Lung (tissue), 12 donors: ENCODE results near the gene RIN2. TPM values are rescaled to one million over a fixed set of nuclear protein-coding genes. Genes with fewer than 3 reads are reported as not detected.

Experiments
- ATAC-seq: fragments of 200-7000 bp; cut with Tn5 transposase; one replicate; pipeline ENCODE4 v1.9.1; 2020; ENCODE audit warnings: moderate number of reproducible peaks; ENCODE audit not compliant: insufficient read depth, low FRiP score
- DNase-seq, 3 donors: peaks; one replicate each; pipeline ENCODE4 v3.0.0-alpha.2; 2013 to 2017
- H3K27ac ChIP-seq, 2 donors: one replicate each; pipeline ENCODE4 v1.5.1; 2013; ENCODE audit warnings: mild to moderate bottlenecking in 2 of 2, moderate library complexity in 2 of 2, control low read depth in 1 of 2, inconsistent platforms in 1 of 2, low read depth in 1 of 2, low read length in 1 of 2
- H3K27me3 ChIP-seq, 3 donors: one replicate each; pipeline ENCODE4 v1.5.1; 2013; ENCODE audit warnings: low read length in 2 of 3; ENCODE audit not compliant: control insufficient read depth in 3 of 3, insufficient read depth in 3 of 3
- H3K36me3 ChIP-seq, 4 donors: one replicate each; pipeline ENCODE4 v1.5.1; 2013; ENCODE audit warnings: low read length in 4 of 4, mild to moderate bottlenecking in 1 of 4, moderate library complexity in 1 of 4; ENCODE audit not compliant: control insufficient read depth in 4 of 4, insufficient read depth in 4 of 4
- H3K4me1 ChIP-seq, 5 donors: one replicate each; pipeline ENCODE4 v1.5.1; 2013; ENCODE audit warnings: low read length in 5 of 5, mild to moderate bottlenecking in 2 of 5, moderate library complexity in 1 of 5; ENCODE audit not compliant: control insufficient read depth in 5 of 5, insufficient read depth in 5 of 5
- H3K4me3 ChIP-seq: one replicate; pipeline ENCODE4 v1.5.1; 2013; ENCODE audit warnings: mild to moderate bottlenecking, control low read depth, moderate library complexity
- H3K9ac ChIP-seq, 2 donors: one replicate each; pipeline ENCODE4 v1.5.1; 2013; ENCODE audit warnings: low read length in 2 of 2, control low read depth in 1 of 2; ENCODE audit not compliant: insufficient read depth in 1 of 2
- H3K9me3 ChIP-seq, 4 donors: one replicate each; pipeline ENCODE4 v1.5.1; 2013; ENCODE audit warnings: low read length in 3 of 4, mild to moderate bottlenecking in 1 of 4, moderate library complexity in 1 of 4; ENCODE audit not compliant: control insufficient read depth in 4 of 4, insufficient read depth in 3 of 4
- WGBS, 2 donors: extraction: QIAGEN DNeasy Blood & Tissue Kit; methylation state at CpG; one replicate each; pipeline ENCODE4 v1.1.7; 2013; 5-methylcytosine and 5-hydroxymethylcytosine counted together
- polyA plus RNA-seq, 2 donors: library from polyadenylated mRNA; stranded (reverse); fragments of 200-250 nt; gene quantifications; one replicate each; pipeline ENCODE4 v1.2.1, GENCODE V29; 2013
- total RNA-seq, 2 donors: library from RNA; depleted of rRNA in 1 of 2; stranded (reverse); fragments of >200 nt in 1 of 2; gene quantifications; one replicate each; pipeline ENCODE4 v1.2.1, GENCODE V29; 2014 to 2021
- TF ChIP-seq, protein P1 (sequence below): IDR thresholded peaks from 2 replicates; pipeline ENCODE4 v1.5.1; 2012; ENCODE audit warnings: mild to moderate bottlenecking; ENCODE audit errors: control extremely low read depth, extremely low read depth
- donor health status: control.
- donor health status: control.
- donor health status: Bipolar disorder and iron deficiency.
- donor health status: healthy.
- donor health status: DM: yes; HTN: yes; CAD: no.

Gene RIN2
- total and polyA plus RNA-seq, 4 donors = 13.7 to 93.3 (median 64.7) TPM

DNA sequence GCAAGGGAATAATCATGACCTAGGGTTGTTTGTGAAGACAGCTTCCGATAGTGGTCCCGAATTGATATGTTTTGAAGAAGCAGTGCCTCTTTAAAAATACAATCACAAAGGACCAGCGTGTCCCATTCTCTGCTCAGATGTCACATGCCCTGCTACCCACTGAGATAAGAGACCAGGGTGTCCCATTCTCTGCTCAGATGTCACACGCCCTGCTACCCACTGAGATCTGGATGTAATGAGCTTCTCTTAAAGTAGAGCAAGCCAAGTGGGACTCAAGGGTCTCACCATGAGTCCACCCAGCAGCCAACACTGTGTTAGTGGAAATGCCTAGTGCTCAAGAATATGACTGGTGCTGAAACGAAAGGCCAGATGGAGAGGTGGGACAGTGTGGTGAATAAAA, 22.2 kb downstream of the RIN2 start:
- H3K4me1 ChIP-seq = peaks cover 13 to 26% (median 21%) of the 10 kb centered on the region in 5 donors
- TF ChIP-seq, protein P1, sequence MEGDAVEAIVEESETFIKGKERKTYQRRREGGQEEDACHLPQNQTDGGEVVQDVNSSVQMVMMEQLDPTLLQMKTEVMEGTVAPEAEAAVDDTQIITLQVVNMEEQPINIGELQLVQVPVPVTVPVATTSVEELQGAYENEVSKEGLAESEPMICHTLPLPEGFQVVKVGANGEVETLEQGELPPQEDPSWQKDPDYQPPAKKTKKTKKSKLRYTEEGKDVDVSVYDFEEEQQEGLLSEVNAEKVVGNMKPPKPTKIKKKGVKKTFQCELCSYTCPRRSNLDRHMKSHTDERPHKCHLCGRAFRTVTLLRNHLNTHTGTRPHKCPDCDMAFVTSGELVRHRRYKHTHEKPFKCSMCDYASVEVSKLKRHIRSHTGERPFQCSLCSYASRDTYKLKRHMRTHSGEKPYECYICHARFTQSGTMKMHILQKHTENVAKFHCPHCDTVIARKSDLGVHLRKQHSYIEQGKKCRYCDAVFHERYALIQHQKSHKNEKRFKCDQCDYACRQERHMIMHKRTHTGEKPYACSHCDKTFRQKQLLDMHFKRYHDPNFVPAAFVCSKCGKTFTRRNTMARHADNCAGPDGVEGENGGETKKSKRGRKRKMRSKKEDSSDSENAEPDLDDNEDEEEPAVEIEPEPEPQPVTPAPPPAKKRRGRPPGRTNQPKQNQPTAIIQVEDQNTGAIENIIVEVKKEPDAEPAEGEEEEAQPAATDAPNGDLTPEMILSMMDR = no peak
- H3K27me3 ChIP-seq = no peaks in the 10 kb centered on the region
- no peak for ATAC-seq
- no peak overlapping the region for H3K4me3 ChIP-seq
- 88 to 91% methylated on average over 5 of the region's 5 CpGs for WGBS, 2 donors
- H3K36me3 ChIP-seq = no peaks in the 10 kb centered on the region
- peak overlapping the region in 1 of 2 donors; percentile 34 for H3K27ac ChIP-seq
- H3K9ac ChIP-seq = no peak overlapping the region
- DNase-seq = no peak
- H3K9me3 ChIP-seq = no peaks in the 10 kb centered on the region

DNA sequence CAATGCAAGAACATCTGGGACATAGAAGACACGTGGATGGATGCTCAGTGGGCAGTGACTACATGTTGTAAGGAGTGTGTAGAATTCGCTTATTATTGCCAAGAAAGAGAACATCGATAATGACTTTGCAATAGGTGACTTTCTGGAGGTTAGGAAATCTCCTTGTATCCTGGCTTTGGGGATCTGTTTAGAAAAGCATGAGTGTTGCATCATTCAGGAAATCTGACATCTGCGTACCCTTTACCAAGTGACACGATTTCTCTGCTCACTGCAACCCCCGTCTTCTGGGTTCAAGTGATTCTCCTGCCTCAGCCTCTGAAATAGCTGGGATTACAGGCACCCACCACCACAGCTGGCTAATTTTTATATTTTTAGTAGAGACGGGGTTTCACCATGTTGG, 23.2 kb downstream of the RIN2 start:
- no peak overlapping the region for H3K27ac ChIP-seq
- H3K27me3 ChIP-seq = no peaks in the 10 kb centered on the region
- peaks cover 14 to 30% (median 22%) of the 10 kb centered on the region in 5 donors for H3K4me1 ChIP-seq
- 57 to 81% methylated on average over 7 of the region's 7 CpGs for WGBS, 2 donors
- DNase-seq (no peak), ATAC-seq (no peak)
- no peaks in the 10 kb centered on the region for H3K36me3 ChIP-seq
- H3K4me3 ChIP-seq = no peak overlapping the region
- no peaks in the 10 kb centered on the region for H3K9me3 ChIP-seq
- H3K9ac ChIP-seq = no peak overlapping the region
- TF ChIP-seq, protein P1 = no peak

DNA sequence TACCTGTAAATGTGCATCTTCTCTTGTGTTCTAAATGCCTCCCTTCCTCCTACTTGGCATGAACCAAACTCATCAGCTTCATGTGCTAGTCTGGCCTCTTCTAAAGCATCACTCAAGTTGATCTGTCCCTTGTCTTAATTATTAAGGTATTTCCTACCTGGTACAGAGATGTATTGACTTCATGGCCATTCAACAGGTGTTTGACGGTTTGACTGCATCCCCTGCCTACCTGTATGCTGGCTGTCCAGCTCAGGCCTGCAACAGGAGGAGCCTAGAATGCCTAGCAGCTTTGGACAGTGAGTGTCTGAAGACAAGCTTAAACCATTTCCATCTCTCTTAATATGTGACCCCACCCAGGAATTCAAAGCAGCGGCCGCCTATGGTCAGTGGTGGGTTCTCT, 24.6 kb downstream of the RIN2 start:
- no peaks in the 10 kb centered on the region for H3K36me3 ChIP-seq
- DNase-seq (no peak), ATAC-seq (no peak)
- H3K4me3 ChIP-seq = no peak overlapping the region
- TF ChIP-seq, protein P1 = no peak
- H3K9ac ChIP-seq = no peak overlapping the region
- peak overlapping the region in 1 of 2 donors; percentile 75 for H3K27ac ChIP-seq
- H3K27me3 ChIP-seq = no peaks in the 10 kb centered on the region
- WGBS, 2 donors = 86 to 94% methylated on average over 3 of the region's 3 CpGs
- no peaks in the 10 kb centered on the region for H3K9me3 ChIP-seq
- H3K4me1 ChIP-seq = peaks cover 13 to 30% (median 18%) of the 10 kb centered on the region in 5 donors

DNA sequence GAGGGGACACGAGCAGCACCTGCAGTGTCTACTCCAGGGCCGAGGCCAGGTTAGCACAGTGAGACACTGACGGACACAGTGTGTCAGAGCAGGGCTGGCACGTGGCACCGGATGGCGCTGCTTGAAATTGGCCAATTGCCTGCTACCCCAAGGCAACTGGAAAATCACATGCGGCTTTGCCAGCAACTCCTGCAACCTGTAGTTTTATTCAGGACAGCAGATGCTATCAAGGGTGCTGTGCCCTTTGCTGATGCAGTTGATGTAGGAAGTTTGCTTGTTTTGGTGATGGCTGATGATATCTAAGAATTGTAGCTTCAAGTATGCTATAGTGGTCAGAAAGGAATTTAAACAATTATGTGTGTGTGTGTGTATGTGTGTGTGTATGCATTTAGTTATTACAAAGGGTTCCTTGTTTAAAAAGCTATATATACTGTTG, 25.9 kb downstream of the RIN2 start:
- DNase-seq (no peak), ATAC-seq (peak; percentile 12)
- Histone ChIP-seq H3K4me1 (peaks cover 6 to 28% (median 16%) of the 10 kb centered on the region in 5 donors), H3K27me3 (no peaks in the 10 kb centered on the region), H3K9ac (no peak overlapping the region), H3K9me3 (no peaks in the 10 kb centered on the region), H3K27ac (peak overlapping the region; percentile 65 to 75), H3K4me3 (no peak overlapping the region), H3K36me3 (no peaks in the 10 kb centered on the region)
- 44 to 76% methylated on average over 7 of the region's 7 CpGs for WGBS, 2 donors
- TF ChIP-seq, protein P1 = no peak
